ENCODE measurements around the gene LSAMP.

LSAMP gene

GRCh38 chr3:115864911-115865310 is 580.4 kb downstream of the LSAMP start:
- TF ChIP-seq CTCF (IDR thresholded peaks at IDR 0.05) = no peak

GRCh38 chr3:115862849-115863248 is 582.4 kb downstream of the LSAMP start:
- TF ChIP-seq CTCF (IDR thresholded peaks at IDR 0.05) = no peak

GRCh38 chr3:115862099-115862498 is 583.2 kb downstream of the LSAMP start:
- no peak for TF ChIP-seq CTCF (IDR thresholded peaks at IDR 0.05)

- peak; percentile 7; the same call in 1 of the 2 replicates for TF ChIP-seq CTCF (IDR thresholded peaks at IDR 0.05)
Observed at GRCh38 chr3:115861166-115861733, 584.0 kb downstream of the LSAMP start.

- no peak for TF ChIP-seq CTCF (IDR thresholded peaks at IDR 0.05)
Observed at GRCh38 chr3:115860766-115861165, 584.5 kb downstream of the LSAMP start.

- no peak for TF ChIP-seq CTCF (IDR thresholded peaks at IDR 0.05)
Observed at GRCh38 chr3:115859002-115859807, 586.1 kb downstream of the LSAMP start.

- TF ChIP-seq CTCF (IDR thresholded peaks at IDR 0.05) = no peak
Observed at GRCh38 chr3:115857518-115858136, 587.7 kb downstream of the LSAMP start.

Data from LNCAP (cell line).